ENCODE data around the gene ENTHD1.

Gene ENTHD1

DNA sequence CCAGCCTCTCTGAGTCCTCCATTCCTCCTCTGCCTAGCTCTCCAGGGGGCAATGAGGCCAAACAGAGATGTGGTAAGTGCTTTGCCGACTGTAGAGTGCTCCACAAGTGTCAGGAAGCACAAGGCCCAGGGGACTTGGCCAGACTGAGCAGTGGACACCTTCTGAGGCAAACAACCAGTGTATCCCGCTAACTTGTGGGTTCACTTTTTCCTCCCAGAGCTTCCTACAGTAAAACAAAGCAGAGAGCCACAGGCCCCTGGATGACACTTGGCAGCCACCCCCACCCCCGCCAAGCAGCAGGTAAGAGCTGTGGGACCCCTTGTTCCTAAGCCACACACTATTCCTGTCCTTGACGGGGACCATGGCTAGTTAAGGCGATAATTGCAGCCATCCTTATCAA, 162.1 kb downstream of the ENTHD1 start:
- DNase-seq = no peak

DNA sequence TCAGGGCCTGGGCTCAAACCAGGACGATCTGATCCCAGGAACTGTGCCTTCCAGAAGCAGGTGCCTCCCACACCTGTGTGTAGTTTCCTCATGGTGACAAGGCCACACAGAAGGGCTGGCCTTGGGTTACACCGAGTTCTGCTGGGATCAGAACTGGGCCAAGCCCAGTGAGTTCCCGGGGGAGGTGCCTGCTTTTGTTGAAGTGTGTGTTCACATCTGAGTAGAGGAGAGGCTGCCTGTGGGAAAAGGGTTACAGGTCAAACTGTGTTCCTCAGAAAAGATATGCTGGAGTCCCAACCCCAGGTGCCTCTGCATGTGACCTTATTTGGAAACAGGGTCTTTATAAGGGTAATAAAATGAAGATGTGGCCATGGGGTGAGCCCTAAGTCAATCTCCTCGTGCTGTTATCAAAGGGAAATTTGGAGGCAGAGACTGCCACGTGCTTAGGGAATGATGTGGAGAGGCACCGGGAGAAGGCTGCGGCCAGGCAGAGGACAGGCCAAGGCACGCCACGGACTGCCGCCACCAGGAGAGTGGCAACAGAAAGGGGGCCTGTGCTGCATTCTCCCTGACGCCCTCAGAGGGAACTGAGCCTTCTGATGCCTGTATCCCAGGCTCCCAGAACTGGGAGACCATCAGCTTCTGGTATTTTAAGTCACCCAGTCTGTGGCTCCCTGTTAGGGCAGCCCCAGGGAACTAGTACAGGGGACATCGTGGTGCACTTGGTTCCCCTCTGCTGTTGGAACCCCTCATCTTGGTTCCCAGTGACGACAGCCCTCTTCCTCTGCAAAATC, 164.2 kb downstream of the ENTHD1 start:
- no peak for DNase-seq

DNA sequence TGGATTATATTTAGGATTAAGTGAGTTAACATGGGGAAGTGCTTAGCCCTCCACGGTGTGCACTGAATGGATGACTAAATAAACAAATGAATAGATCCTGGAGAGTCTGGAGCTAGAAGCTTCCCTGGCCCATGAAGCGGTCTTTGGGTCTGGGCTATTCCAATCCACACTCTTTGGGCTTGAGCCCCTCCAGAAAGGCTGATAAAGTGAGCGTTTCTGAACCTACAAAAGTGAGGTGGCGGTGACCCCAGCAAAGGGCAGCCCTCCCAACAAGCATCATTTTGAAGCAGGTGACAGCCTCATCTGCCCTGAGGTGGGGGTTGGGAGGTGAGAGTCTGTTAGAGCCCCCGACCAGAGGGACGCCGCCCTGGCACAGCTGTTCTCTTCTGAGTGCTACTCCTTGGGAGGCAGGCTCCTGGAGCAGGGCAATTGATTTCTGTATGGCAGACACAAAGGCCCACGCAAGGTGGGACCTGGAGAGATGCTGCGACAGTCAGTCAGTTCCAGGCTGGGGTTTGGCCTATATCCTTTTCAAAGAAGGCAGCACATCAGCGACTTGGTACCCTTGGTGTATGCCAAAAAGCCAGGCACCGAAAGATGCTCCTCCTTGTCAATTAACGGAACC, 165.2 kb downstream of the ENTHD1 start:
- DNase-seq = no peak

DNA sequence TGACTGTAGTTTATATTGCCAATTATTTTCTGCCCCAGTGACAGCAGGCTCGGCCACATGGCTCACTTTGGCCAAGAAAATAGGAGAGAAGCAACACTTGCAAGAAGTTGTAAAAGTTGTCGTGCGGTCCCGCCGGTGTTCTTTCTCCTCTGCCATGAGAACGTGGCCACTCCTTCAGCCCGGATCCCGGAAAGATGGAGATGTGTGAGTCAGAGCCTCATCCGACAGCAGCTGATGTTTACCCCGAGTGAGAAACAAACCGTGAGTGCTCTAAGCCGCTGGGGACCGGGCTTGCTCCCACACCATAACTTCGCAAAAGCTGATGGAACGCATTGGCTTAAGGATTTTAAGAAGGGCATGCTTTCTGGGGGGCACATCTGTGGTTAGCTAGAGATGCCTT, 166.0 kb downstream of the ENTHD1 start:
- no peak for DNase-seq

DNA sequence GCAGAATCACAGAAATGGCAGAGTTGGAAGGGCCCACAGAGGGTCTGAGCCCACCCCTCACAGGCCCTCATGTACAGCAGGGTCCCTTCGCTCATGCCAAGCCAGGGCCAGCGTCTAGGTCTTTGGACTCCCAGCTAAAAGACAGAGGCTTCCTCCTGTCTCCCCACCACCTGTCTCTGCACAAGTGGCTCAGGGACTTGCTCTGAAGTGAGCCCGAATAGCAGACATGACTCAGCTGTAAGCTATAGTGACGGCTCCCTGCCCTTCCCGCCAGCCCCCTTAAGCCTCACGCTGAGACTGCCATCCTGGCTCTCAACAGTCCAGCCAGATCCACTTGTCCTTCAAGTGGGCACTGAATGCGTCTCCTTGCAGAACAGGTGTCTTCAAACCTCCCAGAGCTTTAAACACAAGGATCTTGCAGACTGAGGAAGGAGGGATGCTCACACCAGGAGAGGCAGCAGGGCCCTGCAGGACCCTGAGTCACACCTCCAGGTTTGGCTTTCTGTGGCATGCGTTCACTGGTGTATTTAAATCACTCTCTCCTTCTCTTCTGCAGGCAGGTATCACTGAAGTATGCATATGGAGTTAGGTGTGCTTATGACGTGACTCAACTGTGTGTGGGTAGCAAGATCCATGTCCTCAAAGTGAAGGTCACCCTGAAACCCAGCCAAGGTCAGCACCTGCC, 168.1 kb downstream of the ENTHD1 start:
- DNase-seq = no peak

DNA sequence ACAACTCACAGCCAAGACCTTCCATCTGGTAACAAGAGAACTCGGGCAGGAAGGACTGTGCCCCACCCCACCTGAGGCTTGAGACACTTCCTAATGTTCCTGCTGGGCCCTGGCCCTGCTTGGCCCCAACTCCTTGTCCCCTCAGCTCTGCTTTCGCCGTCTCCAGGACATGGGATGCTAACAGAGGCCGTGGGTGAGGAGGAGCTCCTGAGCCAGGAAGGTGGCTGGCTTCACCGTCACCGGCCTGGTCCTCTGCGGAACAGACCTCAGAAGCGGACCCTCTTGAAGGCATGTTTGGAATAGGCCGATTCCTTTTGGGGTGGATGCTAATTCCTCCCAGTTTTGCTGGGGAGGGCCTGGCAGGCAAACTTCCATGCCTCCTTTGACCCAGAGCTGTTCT, 168.7 kb downstream of the ENTHD1 start:
- DNase-seq = no peak

DNA sequence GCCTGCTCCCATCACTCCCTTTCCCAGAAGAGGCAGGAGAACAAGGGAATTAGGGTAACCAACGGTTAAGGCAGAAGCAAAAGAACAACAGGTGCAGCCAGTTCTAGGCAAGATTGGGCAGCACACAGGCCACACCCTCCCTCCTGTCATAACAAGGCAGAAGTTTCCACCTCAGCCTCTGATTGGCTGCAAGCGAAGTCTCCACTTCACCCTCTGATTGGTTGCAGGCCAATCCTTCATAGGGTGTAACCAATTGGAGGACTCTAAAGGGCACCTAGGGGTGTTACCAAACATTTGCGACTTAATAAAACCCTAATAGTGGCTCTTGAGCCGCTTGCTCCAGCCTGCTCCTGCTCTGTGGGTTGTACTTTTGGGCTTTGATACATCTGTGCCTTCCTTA, 169.2 kb downstream of the ENTHD1 start:
- no peak for DNase-seq

DNA sequence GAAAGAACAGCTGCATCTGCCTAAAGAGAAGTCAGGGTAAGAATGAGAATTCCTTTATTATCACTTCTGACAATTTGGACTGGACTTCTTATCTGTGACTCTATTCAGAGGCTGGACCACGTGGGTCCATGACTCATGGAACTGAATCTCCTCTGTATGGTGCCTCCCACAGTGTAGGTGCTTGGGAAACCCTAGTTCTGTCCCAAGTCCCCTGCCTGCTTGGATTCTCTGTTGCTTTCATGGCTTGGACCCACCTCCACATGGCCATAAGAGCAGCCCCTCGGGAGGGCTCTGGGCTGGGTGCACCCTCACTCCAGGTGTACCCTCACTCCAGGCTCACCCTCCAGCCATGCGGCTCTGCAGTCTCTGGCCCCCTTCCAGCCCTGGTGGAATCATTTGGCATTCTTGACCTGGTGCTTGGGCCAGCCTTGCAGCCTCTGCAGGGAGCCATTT, 169.6 kb downstream of the ENTHD1 start:
- no peak for DNase-seq

DNA sequence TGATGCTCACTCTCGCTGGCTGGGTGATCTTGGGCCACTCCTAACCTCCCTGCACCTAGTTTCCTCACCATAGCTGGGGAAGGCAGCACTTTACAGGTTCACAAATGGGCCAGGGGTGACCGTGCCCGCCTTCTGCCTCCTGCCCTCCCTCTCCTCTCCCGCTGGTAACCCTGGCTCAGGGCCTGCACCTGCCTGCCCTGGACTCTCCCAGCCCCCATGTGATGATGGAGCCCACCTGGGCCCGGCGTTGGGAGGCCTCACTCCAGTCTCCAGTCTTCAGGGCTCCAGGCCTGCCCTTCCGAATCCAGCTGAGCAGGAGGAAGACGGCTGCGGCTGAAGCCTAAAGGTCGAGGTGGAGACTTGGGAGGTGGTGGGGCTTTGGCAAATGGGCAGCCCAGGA, 170.1 kb downstream of the ENTHD1 start:
- DNase-seq = no peak

DNA sequence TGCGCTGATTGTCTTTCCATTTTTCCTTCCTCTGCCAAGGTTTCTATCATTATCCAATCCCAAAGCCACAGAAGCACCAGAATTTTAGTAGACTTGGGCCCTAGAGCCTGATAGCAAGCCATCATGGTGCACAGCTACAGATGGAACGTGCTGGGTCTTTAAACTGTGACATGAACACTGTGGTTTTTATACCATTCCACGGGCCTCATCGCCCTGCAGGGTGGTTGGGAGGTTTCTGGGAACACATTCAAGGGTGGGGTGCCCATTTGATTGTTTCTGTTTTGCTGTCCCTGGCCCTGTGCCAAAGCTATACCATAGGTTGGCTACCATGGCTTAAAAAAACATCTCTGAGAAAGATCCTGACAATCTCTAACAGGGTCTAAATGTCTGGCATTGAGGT, 171.1 kb downstream of the ENTHD1 start:
- DNase-seq = no peak

DNA sequence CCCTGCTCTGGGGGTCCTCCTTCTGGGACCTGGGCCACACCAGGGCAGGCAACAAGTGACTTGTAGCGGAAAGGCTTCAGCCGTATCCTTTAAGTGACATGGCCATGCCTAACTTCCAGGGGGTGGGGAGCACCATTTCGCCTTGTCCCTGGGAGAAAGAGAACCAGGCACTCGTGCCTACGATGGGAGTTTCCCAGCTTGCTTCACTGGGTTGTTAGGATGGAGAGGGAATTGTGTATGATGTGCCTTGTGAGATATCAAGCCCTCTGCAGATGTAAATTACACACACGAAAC, 171.6 kb downstream of the ENTHD1 start:
- DNase-seq = no peak

DNA sequence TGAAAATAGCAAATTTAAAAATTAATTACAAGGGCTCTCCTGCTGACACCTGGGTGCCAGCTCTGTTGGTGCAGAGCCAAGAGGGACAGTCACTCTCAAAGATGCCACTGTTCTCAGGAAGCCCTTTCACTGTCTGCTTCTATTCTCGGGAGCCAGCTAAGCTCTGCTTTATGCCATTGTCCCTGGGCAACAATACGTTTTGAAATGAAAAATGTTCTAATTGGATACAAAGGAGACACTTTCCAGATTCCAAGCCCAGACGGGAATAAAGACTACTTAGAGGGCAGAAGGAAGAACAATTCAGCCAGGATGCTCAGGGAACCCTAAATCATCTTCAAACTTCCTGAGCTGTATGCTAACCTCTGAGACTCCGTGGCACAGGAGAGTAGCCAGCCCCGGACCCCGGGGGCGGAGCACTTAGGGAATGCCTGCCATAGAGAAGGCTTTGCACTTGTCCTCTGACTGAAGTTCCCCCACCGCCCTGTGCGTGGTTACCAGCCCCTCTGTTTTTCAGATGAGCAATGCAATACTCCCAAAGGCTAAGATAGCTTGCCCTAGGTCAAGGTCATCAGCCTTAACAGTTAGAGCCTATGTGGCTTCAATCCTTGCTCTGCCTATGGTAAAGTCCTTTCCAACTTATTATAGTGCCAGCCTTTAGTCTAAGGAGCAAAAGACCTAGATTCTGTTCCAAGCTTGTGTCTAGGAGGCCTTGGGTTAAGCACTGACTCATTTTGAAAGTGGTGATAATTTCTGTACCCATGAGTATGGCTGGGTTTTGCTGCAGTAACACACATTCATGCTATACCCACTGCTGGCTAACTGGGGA, 172.1 kb downstream of the ENTHD1 start:
- no peak for DNase-seq

DNA sequence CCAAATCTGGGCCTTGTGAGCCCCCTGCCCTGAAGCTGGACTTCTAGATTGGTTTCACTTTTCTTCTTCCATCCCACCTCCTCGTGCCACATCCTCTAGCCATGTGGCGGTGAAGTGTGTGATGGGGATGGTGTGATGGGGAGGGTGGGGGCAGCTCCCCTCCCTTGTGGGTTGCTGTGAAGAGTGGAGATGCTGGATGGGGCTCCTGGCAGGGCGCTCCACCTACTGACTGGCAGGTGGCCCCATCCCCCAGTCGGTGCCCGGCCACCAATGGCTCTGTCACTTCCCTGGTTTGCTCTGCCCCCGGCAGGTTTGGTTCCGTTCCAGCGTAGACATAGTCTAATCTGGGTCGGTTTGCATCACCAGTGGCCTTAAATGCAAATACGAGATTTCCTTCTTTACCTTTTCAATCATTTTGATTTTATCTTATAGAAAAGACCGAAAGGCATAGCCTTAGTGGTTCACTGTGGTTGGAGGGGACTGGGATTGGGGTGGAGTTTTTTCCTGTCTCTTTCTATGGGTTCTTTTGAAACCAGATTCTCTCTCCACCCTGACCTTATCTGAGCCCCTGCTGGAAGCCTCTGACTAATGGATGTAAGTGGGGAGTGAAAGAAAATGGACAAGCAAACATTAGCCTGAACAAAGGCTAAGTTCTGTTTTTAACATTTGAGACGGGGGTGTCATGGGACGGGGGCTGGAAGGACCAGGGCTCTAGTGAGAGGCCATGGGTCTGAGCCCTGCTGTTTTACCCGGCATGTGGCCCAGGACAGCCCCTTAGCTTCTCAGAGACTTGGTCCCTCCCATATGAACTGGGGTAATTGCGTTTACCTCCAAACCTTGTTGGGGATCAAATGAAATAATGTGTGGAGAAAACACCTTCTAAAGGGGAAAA, 173.8 kb downstream of the ENTHD1 start:
- DNase-seq = no peak

DNA sequence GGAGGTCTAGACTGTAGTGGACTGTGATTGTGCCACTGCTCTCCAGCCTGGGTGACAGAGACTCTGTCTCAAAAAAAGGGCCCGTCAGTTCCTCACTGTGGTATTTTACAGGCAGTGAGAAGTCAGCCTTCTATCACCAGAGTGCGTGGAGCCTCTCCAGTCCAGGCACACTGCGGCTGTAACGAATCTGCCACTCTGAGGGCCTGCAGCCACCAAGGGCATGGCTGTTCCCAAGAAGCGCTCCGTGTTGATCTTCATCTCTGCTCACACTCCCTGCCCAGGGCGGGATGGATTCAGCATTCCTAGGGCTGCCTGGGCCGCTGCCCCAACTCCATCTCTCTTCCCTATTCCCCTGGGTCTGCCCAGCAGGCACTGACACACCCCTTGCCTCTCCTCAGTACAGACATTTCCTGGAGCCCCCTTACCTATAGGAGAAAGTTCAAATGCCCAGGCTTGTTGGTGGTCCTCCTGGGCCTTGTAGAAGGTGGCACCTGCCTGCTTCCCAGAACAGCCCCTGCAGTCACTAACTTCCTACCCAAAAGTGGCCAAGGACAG, 174.6 kb downstream of the ENTHD1 start:
- DNase-seq = no peak

DNA sequence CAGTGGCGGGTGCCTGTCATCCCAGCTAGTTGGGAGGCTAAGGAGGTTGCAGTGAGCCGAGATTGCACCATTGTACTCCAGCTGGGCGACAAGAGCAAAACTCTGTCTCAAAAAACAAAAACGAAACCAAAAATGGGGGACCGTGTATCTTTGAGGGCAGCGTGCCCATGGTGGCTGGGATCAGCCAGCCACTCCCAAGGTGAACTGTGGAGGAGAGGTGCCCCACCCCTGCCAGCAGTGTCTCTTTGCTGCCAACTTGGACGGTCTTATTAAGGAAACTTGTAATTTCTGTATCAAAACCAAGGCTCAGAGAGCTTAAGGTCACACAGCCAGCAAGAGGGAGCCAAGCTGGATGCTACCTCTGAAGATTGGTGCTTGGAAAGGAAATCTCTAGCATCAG, 175.4 kb downstream of the ENTHD1 start:
- DNase-seq = no peak

DNA sequence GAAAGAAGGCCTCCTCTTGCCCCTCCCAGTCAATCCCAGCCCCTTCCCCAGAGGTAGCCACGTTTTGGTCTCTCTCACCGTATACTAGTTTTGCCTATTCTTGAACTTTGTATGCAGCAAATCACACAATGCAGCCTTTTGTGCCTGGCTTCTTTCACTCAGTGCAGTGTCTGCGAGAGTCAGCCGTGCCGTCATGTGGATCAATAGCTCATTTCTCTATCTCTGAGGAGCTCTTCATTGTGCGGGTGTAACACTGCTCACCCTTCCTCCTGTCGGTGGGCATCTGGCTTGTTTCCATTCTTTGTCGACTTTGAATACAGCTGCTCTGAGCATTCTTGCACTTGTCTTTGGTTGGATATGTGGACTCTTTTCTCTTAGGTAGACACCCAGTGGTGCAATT, 176.5 kb downstream of the ENTHD1 start:
- no peak for DNase-seq

DNA sequence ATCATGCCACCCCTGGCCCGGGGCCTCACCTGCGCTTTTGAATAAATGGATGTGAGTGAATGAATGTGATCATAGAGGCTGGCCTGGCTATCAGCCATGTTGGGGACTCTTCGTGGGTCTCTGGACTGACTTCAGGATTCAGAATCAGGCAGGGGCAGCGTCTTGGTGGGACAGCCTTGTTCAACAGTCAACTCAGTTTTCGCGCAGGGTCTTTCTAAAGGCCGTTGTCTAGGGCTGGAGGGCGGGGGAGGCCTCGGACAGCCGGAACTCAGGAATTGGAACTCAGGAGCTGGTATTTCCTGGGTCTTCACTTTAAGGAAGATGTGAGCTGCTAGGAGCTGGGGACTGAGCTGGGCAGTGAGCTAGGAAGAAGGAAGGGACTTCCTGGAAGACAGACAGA, 177.0 kb downstream of the ENTHD1 start:
- no peak for DNase-seq

DNA sequence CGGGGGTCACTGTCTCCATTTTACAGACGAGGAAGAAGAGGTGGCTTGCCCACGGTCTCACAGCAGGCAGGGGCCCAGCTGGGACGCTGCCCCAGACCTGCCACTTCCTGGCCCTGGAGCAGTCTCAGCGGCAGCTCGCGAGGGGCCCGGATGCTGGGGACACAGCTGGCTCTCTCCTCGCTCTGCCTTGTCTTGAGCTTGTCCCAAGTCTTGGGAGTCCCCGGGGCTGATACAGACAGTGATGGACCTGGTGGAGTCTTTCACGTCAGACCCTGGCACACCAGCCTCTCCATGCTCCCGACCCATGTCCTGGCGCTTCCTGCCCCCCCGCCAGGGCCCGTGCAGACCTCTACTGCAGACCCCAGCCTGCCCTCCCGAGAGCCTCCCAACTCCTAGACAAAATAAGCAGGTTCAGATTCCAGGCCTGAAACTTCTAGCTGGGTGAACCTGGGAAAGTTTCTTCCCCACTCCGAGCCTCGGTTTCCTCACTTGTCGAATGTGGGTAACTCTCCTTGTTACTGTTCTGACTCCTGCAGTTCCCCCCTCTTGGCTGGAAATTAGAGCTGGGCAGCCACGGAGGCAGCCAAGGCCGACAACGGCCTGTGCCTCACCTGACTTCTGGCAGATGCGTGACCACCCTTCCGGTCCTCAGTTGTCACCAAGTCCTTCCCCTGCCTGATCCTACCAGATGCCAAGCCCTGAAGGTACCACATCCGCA, 177.6 kb downstream of the ENTHD1 start:
- no peak for DNase-seq

DNA sequence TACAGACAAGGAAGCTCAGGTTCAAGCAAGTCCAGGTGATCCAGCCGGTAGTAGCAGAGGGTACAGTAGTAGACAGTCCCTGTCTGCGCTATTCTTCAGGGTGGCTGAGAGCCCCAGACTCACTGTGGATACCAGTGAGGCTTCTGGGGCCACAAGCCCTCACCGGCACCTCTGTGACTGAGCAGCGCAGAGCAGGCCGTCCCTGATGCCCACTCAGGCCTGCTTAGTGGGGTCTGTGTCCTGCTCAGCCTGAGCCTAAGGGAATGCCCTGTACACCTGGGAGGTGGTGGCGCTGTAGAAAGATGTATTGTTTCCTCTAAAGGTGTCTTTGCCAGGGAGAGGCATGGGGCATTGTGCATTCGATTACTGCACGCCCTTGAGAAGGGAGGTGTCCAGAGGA, 179.2 kb downstream of the ENTHD1 start:
- DNase-seq = no peak

DNA sequence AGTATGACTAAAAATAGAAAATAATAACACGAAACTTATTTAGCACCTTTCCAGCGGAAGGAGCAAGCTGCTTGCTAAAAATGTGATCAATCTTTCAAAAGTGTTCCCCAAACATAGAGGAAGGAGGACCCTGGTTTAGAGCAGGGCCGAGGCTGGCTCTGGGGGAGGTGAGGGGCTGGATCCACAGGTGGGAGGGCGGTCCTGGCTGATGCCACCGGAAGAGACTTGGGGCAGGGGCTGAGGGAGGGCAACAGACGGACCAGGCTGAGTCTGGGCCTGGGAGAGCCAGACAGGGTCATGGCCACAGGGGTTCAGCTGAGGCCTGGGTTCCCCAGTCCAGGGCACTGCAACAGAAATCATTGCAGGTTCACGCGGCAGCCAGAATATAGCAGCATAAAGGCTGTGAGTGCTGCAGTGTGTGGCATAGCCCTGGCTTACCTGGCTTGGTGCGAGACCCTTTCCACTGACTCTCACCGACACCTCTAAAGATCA, 179.7 kb downstream of the ENTHD1 start:
- DNase-seq = no peak
